ENCODE data around the gene CDKN2B.

The CDKN2B gene

DNA sequence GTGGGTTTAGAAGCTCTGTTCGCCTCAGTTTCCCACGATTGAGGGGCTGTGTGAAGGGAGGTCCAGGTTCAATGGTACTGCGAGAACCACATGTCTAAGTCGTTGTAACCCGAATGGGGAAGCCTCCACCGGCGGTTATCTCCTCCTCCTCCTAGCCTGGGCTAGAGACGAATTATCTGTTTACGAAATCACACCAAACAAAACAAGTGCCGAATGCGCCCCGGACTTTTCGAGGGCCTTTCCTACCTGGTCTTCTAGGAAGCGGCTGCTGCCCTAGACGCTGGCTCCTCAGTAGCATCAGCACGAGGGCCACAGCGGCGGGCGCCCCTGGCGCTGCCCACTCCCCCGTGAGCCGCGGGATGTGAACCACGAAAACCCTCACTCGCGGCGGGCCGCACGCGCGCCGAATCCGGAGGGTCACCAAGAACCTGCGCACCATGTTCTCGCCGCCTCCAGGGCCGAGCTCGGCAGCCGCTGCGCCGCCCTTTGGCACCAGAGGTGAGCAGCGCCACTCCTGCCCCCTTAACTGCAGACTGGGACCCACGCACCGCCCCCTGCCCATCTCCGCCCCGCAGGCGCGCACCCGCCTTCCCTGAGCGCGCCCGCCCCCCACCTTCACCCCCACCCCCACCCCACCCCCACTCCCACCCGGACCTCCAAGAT, 15.1 kb downstream of the CDKN2B start, which contains the start of gene CDKN2A:
Gene CDKN2A (minus strand): TSS at position 500 of the 663 bp plus-strand sequence.
- no peak for DNase-seq (ENCODE audit: low spot score)

DNA sequence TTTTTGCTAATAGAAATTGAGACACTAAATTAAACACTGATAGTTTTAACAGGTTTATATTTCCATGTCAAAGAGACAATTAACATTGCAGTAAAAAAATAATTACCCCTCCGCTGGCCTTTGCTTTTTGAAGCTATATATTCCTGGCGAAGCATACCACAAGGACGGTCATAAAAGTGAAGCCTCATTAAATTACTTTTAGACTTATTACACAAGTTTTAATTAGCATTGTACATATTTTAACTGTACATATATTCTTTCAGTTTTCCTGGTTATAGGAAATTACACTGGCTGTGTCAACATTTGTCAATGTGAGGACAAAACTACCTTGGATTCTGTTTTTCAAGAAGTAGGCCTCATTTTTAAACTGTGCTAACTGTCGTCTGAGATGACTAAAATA, 16.1 kb downstream of the CDKN2B start:
- DNase-seq (ENCODE audit: low spot score) = no peak

DNA sequence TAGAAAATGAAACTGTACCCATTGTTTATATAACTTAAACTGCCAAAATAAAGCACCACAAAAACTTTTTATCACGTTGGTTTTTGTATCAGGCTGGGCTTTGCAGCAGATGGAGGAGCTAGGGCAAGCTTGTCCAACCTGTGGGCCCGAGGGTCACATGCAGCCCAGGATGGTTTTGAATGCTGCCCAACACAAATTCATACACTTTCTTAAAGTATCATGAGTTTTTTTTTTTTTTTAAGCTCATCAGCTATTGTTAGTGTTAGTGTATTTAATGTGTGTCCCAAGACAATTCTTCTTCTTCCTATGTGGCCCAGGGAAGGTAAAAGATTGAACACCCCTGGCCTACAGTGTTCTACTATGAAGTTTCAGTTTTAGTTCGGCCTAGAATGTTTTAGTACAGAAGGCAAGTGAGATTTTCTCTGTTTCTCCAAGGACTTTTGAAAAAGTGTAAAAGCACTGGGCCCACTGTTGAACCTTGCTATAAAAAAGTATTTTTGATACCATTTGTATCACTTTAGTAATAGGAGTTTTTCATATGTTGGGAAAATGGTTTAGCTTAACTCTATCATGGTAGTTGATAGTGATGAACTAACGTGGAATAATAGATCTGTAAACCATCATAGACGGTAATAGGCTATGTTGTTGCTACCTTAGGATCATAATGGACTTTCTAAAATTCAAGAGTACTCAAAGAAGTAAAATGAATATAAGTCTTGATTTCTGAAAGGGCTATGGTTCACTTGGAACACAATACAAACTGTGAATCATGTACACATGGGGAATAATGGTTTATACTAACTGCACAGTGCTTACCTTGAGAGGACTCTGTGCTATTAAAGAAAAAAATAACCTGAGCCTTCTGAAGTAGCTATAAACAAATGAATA, 17.8 kb downstream of the CDKN2B start:
- no peak for DNase-seq (ENCODE audit: low spot score)

DNA sequence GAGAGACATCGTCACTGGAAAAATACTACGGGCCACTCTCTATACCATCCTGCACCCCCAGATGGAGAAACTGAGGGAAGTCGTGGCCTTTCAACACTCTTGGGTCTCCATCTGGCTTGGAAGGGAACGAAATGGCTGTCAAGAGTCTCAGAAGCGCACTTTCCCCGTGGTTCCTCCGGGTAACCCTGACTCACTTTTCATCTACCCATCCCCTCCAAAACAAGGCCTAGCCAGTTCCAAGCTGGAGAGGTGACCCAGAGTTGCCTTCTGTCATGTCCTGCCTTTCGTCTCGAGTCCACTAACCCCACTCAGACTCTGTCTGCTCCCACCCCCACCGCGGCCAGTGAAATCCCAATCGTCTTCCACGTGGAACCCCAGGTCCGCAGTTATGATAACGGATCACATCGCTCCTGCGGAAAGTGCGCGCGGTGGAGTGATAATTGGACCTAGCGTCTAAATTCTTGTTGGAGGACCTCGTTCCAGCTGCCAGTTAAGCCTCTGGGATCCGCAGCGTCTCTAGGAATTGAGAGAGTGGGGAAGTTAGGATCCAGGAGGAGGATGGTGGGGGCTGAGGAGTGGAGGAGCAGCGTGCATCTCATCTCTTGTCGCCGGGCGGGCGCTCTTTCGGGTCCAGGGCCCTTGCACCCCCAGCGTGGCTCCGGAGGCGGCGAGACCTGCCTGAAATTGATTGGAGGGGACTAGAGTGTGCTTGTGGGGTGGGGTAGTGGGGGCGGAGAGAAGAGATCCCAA, 19.5 kb downstream of the CDKN2B start:
- DNase-seq (ENCODE audit: low spot score) = peak; percentile 12

DNA sequence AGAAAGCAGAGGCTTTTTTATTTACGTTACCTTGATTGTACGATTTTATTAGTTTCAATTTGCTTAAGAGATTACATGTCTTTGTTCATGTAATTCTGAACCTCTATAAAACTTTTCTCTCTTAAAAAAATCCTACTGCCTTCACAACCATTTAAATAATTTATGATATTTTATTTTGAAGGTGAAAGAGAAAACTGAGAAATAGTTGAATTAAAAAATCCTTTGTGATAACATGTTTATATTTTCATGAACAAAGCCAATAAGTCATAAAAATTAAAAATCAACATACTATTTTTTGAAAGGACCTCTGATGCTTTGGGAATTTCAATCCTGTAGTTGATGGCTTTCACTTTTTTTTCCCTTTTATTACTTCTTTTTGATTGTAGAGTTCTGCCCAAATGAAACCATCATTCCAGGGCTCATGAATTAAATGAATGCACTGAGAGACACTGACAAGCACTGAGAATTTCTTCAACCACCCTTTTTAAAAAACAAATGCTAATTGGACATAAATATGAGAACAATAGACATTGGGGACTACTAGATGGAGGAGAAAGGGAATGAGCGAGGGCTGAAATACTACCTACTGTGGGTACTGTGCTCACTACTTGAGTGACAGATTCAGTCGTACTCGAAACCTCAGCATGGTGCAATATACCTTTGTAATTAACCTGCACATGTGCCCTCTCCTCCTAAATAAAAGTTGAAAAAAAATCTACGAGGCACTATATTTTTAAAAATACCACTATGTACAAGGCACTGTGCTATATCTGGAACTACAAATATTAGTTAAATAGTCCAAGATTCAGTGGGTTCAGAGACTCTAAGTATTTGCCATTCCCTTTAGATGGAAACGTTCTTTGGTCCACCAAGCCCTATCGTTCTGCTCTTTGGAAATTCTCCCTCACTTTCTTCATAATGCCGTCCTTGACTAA, 20.8 kb downstream of the CDKN2B start:
- no peak for DNase-seq (ENCODE audit: low spot score)

DNA sequence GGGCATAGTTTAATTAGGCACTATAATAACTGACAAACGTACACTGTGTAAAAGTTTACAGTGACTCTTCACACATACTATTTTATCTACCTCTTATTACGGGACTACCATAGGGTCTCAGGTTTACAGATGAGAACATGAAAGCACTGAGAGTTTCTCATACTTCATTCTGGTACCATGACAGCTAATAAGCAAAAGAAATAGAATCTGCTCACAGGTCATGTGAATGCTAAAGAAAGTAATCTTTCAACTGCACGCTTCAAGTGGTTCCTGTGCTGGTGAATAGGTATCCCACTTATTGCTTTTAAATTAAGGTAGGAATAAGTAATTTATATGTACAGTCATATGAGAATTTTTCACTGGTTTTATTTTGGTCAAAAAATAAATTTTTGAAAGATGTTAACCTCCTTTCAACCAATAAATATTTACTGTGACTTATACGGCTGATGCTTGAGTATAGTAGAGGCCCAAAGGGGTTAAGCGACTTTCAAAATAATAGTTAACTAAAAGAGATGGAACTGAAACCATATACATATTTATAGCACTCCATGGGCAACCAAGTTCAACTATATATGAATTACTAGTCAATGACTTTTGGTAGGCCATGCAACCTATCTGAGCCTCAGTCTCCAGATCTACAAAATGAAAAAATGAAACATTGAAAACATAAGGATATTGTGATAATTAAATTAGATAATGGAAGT, 23.0 kb downstream of the CDKN2B start:
- no peak for DNase-seq (ENCODE audit: low spot score)

DNA sequence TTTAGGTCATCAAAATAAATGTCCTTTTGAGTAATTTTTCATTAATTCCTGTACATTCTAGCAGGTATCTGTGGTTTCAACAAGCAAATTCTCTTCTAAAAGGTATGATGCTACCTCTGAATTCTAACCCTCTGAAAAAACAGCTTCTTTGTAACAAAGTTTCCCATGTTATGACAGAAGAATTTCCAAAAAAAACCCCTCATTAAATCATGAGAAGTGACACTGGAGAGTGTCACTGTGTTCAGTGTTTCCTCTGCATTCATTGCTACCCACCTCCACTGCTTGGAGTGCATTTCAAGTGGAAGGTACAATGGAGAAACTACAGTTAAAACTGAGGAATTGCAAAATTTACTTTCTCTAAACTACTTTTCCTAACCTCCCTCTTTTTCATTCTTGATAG, 25.0 kb downstream of the CDKN2B start:
- no peak for DNase-seq (ENCODE audit: low spot score)

DNA sequence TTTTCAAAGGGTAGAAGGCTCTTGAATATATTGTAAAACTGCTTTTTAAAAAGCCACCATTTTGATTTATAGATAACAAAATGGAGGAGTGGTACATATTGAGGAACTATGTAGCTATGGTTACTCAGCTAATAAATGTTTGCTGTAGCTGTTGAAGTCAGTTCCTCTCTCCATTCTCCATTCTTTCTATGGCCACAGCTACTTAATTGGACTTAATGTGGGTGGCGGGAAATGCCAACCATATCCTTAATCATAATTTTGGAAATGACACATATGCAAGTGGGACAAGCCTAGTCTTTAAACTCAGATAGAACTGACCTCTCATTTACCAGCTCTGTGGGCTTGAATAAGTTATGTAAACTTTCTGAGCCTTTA, 25.6 kb downstream of the CDKN2B start:
- no peak for DNase-seq (ENCODE audit: low spot score)

DNA sequence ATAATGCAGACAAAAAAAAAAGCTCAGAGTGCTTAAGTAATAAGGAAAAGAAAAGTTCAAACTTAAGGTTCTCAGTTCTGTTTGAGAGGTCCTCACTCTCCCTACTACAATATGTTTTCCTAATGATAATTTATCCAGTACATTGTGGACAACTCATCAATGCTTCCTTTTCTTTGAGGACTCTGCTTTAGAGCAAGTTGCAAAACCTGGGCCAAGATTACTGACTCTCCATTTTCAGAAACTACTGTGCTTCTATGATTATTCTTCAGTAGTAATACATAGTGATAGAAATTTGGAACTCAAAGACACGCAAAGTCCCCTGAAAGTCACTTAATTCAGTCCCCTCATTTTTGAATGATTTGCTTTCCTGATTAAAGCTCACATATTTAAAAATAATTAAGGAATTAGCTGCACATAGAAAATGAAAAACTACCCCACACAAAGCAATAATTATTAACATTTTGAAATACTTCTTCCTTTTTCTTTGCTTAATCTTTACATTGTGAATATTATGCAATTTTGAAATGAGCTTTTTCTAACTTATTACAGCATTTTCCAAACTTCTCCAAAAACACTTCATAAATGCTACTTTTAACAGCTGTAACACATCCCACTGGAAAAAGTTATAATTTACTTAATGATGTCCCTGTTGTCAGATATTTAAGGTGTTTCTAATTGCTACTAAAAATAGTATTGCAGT, 26.1 kb downstream of the CDKN2B start:
- DNase-seq (ENCODE audit: low spot score) = no peak

DNA sequence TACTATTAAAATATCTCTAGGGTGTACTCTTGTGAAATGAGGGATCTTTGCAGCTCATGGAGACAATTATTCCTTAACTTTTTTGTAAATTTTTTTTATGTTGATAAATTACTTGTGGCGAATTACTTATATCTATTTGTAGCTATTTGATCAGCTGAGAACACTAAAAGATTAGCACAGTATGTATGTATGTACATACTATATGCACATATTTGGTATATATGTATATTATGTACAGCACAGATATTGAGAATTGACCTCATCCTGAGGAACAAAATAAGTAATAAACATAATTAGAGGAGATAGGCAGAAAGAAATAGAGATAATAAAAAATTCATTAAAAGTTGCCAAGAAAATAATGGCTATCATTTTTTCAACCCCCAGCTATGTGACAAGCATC, 26.7 kb downstream of the CDKN2B start:
- DNase-seq (ENCODE audit: low spot score) = no peak

DNA sequence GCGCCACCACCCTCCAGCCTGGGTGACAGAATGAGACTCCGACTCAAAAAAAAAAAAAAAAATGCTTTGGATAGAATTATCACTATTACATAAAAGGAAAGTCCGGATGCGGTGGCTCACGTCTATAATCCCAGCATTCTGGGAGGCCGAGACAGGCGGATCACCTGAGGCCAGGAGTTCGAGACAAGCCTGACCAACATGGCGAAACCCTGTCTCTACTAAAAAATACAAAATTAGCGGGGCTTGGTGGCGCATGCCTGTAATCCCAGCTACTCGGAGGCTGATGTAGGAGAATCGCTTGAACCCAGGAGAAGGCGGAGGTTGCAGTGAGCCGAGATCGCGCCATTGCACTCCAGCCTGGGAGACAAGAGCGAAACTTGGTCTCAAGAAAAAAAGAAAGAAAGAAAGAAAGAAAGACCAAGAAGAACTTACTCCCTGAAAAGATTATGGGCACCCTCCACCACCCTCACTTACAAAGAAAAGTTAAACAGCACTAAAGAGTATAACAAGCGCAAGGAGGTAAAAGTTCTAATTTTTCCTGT, 32.7 kb downstream of the CDKN2B start:
- DNase-seq (ENCODE audit: low spot score) = no peak

DNA sequence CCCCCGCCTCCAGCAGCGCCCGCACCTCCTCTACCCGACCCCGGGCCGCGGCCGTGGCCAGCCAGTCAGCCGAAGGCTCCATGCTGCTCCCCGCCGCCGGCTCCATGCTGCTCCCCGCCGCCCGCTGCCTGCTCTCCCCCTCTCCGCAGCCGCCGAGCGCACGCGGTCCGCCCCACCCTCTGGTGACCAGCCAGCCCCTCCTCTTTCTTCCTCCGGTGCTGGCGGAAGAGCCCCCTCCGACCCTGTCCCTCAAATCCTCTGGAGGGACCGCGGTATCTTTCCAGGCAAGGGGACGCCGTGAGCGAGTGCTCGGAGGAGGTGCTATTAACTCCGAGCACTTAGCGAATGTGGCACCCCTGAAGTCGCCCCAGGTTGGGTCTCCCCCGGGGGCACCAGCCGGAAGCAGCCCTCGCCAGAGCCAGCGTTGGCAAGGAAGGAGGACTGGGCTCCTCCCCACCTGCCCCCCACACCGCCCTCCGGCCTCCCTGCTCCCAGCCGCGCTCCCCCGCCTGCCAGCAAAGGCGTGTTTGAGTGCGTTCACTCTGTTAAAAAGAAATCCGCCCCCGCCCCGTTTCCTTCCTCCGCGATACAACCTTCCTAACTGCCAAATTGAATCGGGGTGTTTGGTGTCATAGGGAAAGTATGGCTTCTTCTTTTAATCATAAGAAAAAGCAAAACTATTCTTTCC, 34.2 kb downstream of the CDKN2B start:
- peak; percentile 73 for DNase-seq (ENCODE audit: low spot score)

DNA sequence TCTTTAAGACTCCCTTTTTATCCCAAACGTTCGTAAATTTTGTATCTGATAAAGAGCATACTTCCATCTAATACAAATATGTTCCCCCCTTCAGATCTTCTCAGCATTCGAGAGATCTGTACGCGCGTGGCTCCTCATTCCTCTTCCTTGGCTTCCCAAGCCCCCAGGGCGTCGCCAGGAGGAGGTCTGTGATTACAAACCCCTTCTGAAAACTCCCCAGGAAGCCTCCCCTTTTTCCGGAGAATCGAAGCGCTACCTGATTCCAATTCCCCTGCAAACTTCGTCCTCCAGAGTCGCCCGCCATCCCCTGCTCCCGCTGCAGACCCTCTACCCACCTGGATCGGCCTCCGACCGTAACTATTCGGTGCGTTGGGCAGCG, 34.8 kb downstream of the CDKN2B start:
- no peak for DNase-seq (ENCODE audit: low spot score)

DNA sequence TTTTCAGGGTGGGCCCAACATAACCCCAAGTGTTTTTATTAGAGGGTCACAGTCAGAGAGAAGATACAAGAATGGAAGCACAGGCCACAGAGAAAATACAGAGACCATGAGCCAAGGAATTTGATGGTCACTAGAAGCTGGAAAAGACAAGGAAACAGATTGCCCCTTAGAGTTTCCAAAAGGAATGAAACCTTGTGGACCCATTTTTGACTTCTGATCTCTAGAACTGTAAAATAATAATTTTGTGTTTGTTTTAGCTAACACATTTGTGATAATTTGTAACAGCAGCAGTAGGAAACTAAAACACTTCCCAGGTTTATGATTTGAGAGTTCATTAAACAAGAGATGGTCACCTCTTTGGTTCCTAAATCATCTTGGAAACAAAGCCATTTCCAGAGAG, 36.7 kb downstream of the CDKN2B start:
- DNase-seq (ENCODE audit: low spot score) = no peak

DNA sequence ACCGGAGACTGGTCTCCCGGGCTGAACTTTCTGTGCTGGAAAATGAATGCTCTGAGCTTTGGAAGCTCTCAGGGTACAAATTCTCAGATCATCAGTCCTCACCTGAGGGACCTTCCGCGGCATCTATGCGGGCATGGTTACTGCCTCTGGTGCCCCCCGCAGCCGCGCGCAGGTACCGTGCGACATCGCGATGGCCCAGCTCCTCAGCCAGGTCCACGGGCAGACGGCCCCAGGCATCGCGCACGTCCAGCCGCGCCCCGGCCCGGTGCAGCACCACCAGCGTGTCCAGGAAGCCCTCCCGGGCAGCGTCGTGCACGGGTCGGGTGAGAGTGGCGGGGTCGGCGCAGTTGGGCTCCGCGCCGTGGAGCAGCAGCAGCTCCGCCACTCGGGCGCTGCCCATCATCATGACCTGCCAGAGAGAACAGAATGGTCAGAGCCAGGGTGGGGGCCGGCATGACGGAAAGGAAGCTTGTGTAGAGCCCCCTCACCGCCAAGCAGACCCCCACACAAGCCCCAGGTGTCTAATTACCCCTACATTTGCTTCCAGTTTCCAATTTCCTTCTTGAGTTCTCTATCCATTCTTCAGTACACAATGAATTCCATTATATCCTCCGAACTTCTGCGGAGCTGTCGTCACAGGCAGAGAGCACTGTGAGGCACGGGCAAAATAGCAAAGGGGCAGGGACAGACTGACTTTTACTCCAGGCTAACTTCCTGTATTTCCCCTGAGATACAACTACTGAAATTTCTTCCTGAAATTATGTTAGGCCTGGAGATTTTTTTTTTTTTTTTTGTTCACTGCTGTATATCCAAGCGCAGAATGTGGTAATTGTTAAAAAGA, 38.1 kb downstream of the CDKN2B start:
- no peak for DNase-seq (ENCODE audit: low spot score)

DNA sequence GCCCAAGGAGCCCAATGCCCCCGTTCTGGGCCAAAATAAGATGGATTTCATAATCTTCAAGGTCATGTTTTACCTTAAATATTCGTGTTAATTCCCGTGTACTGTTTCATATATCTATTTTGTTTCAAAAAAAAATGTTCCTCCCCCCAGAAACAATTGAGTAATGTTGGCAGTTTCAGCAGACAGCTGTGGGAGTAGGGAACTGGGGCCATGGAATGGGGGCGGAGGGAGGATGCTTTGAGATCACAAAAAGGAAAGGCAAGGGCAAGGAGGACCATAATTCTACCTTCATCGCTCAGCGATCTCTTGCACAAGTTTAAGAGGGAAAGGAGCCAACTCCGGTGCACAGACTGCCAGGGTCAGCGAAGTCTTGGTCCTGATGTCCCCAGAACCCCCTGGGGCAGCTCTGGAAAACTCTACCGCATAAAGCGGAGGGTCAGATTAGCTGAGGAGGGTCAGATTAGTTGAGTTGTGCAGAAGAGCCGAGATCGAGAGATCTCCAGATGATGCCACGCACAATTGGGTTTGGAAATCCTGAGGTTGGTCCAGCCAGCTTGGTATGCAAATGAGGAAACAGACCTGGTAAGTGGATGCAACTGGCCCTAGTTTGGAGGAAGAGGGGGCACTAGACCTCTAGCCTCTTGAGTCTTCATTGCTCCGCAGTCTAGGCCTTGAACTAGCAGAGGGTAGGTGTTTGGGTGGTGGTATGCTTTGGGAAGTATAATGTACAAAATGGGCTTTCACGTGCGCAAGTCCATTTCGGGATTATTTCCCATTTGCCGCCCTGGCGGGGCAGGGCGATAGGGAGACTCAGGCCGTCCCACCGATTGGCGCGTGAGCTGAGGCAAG, 38.9 kb downstream of the CDKN2B start:
- DNase-seq (ENCODE audit: low spot score) = no peak

Data from D341Med (cell line).